IMR-90 (cell line): Measurements from ENCODE around the gene FRK. TPM values are rescaled to one million over a fixed set of nuclear protein-coding genes. Genes with fewer than 3 reads are reported as not detected.
A peak's percentile ranks its signal among the peaks of the same experiment; 100 is the strongest.

Source experiments
- ATAC-seq: fragments of 200-7000 bp; cut with Tn5 transposase; 2 replicates; pipeline ENCODE4 v1.9.1; 2020; ENCODE audit warnings: low read depth, mild to moderate bottlenecking, moderate library complexity
- BruUV-seq: library from RNA; stranded (reverse); fragments of 400-500 nt; replicated peaks from 2 replicates; lab custom pipeline; 2021; lab: Mats Ljungman, UMichigan
- CTCF ChIA-PET: fragments of 300-600 bp; formaldehyde crosslinking; extraction: SDS; loops from one replicate; lab custom pipeline; 2021; ENCODE audit warnings: antibody characterized with exemption; lab: Yijun Ruan, JAX
- POLR2A ChIA-PET: fragments of 300-600 bp; sonication (Branson Sonifier 250); formaldehyde crosslinking; loops from one replicate; lab custom pipeline; 2022; ENCODE audit warnings: antibody characterized with exemption; ENCODE audit not compliant: unreplicated experiment; lab: Charles Lee
- DNase-seq: peaks from one replicate; pipeline ENCODE4 v3.0.0; 2013
- H2AFZ ChIP-seq: replicated peaks from 2 replicates; pipeline ENCODE3; 2013; ENCODE audit warnings: low read length, mild to moderate bottlenecking; ENCODE audit not compliant: poor library complexity
- H2AK5ac ChIP-seq: 2 replicates; pipeline ENCODE4 v1.6.1; 2013; ENCODE audit warnings: low read depth, low read length, inconsistent platforms
- H2AK9ac ChIP-seq: replicated peaks from 2 replicates; pipeline ENCODE3; 2013; ENCODE audit warnings: mild to moderate bottlenecking, low read depth, low read length, moderate library complexity; ENCODE audit not compliant: poor library complexity
- H2BK120ac ChIP-seq: 2 replicates; pipeline ENCODE4 v1.6.1; 2013; ENCODE audit warnings: low read depth, low read length, inconsistent platforms
- H2BK15ac ChIP-seq: 3 replicates; pipeline ENCODE4 v1.6.1; 2013; ENCODE audit warnings: low read depth, low read length, inconsistent platforms
- H2BK20ac ChIP-seq: 2 replicates; pipeline ENCODE4 v1.6.1; 2013; ENCODE audit warnings: low read depth, mild to moderate bottlenecking, inconsistent platforms, low read length, moderate library complexity
- H2BK5ac ChIP-seq: 2 replicates; pipeline ENCODE4 v1.6.1; 2013; ENCODE audit warnings: mild to moderate bottlenecking, low read depth, low read length, inconsistent platforms; ENCODE audit not compliant: poor library complexity, severe bottlenecking
- H3K14ac ChIP-seq: replicated peaks from 2 replicates; pipeline ENCODE4 v1.6.1; 2013; ENCODE audit warnings: low read depth, low read length, inconsistent platforms
- H3K18ac ChIP-seq: 2 replicates; pipeline ENCODE4 v1.6.1; 2013; ENCODE audit warnings: low read depth, low read length, control low read depth
- H3K23ac ChIP-seq: 2 replicates; pipeline ENCODE4 v1.6.1; 2013; ENCODE audit warnings: low read depth, low read length, inconsistent platforms
- H3K27ac ChIP-seq: 2 replicates; pipeline ENCODE4 v1.5.1; 2013; ENCODE audit warnings: mild to moderate bottlenecking, control low read depth, low read length; ENCODE audit not compliant: insufficient read depth
- H3K27me3 ChIP-seq: 2 replicates; pipeline ENCODE4 v1.6.1; 2013; ENCODE audit warnings: low read length; ENCODE audit not compliant: control insufficient read depth, insufficient read depth
- H3K36me3 ChIP-seq: 2 replicates; pipeline ENCODE4 v1.6.1; 2013; ENCODE audit warnings: low read length, mixed read lengths; ENCODE audit not compliant: control insufficient read depth, insufficient read depth
- H3K4ac ChIP-seq: 2 replicates; pipeline ENCODE4 v1.6.1; 2013; ENCODE audit warnings: low read depth, low read length, inconsistent platforms
- H3K4me1 ChIP-seq: 2 replicates; pipeline ENCODE4 v1.6.1; 2013; ENCODE audit warnings: low read length, mixed read lengths; ENCODE audit not compliant: control insufficient read depth, insufficient read depth
- H3K4me2 ChIP-seq: 2 replicates; pipeline ENCODE4 v1.6.1; 2013; ENCODE audit warnings: low read depth, mild to moderate bottlenecking, control low read depth, low read length, moderate library complexity
- H3K4me3 ChIP-seq: 2 replicates; pipeline ENCODE4 v1.5.1; 2013; ENCODE audit warnings: low read depth, mild to moderate bottlenecking, control low read depth, low read length, moderate library complexity; ENCODE audit not compliant: insufficient read depth
- H3K56ac ChIP-seq: 2 replicates; pipeline ENCODE4 v1.6.1; 2013; ENCODE audit warnings: low read length, inconsistent platforms; ENCODE audit not compliant: insufficient read depth; ENCODE audit errors: extremely low read depth
- H3K79me1 ChIP-seq, 2 experiments: 2 replicates each; pipeline ENCODE4 v1.6.1; 2013; ENCODE audit warnings: low read length in 2 of 2, inconsistent platforms in 1 of 2, low read depth in 1 of 2
- H3K9ac ChIP-seq: 2 replicates; pipeline ENCODE4 v1.6.1; 2013; ENCODE audit warnings: low read depth, low read length, control low read depth
- H3K9me1 ChIP-seq: 2 replicates; pipeline ENCODE4 v1.6.1; 2013; ENCODE audit warnings: low read length, inconsistent platforms; ENCODE audit not compliant: insufficient read depth
- H3K9me3 ChIP-seq: 2 replicates; pipeline ENCODE4 v1.6.1; 2013; ENCODE audit warnings: low read length; ENCODE audit not compliant: control insufficient read depth, insufficient read depth
- H4K20me1 ChIP-seq: 2 replicates; pipeline ENCODE4 v1.6.1; 2013; ENCODE audit warnings: low read length, inconsistent platforms; ENCODE audit not compliant: insufficient read depth
- H4K5ac ChIP-seq: 2 replicates; pipeline ENCODE4 v1.6.1; 2013; ENCODE audit warnings: mild to moderate bottlenecking, low read depth, low read length, control low read depth
- H4K8ac ChIP-seq, 2 experiments: 2 replicates each; pipeline ENCODE4 v1.6.1; 2013; ENCODE audit warnings: low read depth in 2 of 2, low read length in 2 of 2, control low read depth in 1 of 2, inconsistent platforms in 1 of 2
- H4K91ac ChIP-seq: 2 replicates; pipeline ENCODE4 v1.6.1; 2013; ENCODE audit warnings: low read depth, low read length, inconsistent platforms; ENCODE audit not compliant: insufficient read depth
- MAFK ChIP-seq: IDR thresholded peaks from 2 replicates; pipeline ENCODE4 v1.6.1; 2012; ENCODE audit warnings: low read depth, low read length, improper control_type of control experiment
- NFE2L2 ChIP-seq: fragments of 150-350 bp; IDR thresholded peaks from 2 replicates; pipeline ENCODE4 v1.6.1; 2016; ENCODE audit warnings: low read depth, mild to moderate bottlenecking, low read length
- POLR2A ChIP-seq: IDR thresholded peaks from 2 replicates; pipeline ENCODE4 v1.6.1; 2012; ENCODE audit warnings: mild to moderate bottlenecking, low read depth, low read length
- WGBS, 2 experiments: methylation state at CpG; one replicate each; pipeline versions ENCODE4 v1.1.5 to v1.1.7; 2013; ENCODE audit warnings: missing lambda C conversion rate in 2 of 2; ENCODE audit not compliant: insufficient read length in 1 of 2; ENCODE audit errors: extremely low coverage in 2 of 2; 5-methylcytosine and 5-hydroxymethylcytosine counted together
- dilution Hi-C: fragments of 300-500 bp; cut with HindIII; formaldehyde crosslinking; loops from one replicate; pipeline ENCODE4 v1.14.3; 2018; ENCODE audit warnings: low sequenced_read_pairs; ENCODE audit not compliant: unreplicated experiment
- in situ Hi-C: fragments of 300-500 bp; cut with MboI; formaldehyde crosslinking; loops from 3 replicates; pipeline ENCODE4 v1.14.3; 2019; ENCODE audit warnings: low sequenced_read_pairs, inconsistent platforms, mixed read lengths
- intact Hi-C: fragments of 100-400 bp; cut with micrococcal nuclease; formaldehyde crosslinking; loops from 2 replicates; pipeline ENCODE4 v1.10.0; 2022
- polyA plus RNA-seq, 3 experiments: library from polyadenylated mRNA; depleted of rRNA; stranded (reverse); fragments of >200 nt; gene quantifications; 2 replicates each; pipeline ENCODE4 v1.2.3, GENCODE V29; 2012; ENCODE audit warnings: low replicate concordance in 1 of 3
- total RNA-seq: library from RNA; depleted of rRNA; stranded (reverse); fragments of >200 nt; gene quantifications from 2 replicates; pipeline ENCODE4 v1.2.3, GENCODE V29; 2012

Gene FRK
- total and polyA plus RNA-seq, 2 of the 4 experiments (the other 2 are of a cell fraction), result under 0.01 to 0.02 TPM

GRCh38 chr6:116034327-116034726 is 26.4 kb downstream of the FRK start:
- Histone ChIP-seq H2BK120ac (no peak overlapping the region), H3K14ac (no peak overlapping the region), H4K5ac (no peak overlapping the region), H3K4ac (no peak overlapping the region; the same call in 1 of the 2 replicates), H3K27ac (no peak overlapping the region), H2AK5ac (no peak overlapping the region), H4K91ac (no peak overlapping the region), H2AK9ac (no peak overlapping the region), H3K23ac (no peak overlapping the region), H4K20me1 (no peaks in the 10 kb centered on the region), H2BK15ac (no peak overlapping the region), H3K4me2 (peak overlapping the region; percentile 42; the same call in 1 of the 2 replicates), H3K4me1 (peaks cover 3% of the 10 kb centered on the region), H3K36me3 (no peaks in the 10 kb centered on the region), H3K9me3 (no peaks in the 10 kb centered on the region), H3K9me1 (no peaks in the 10 kb centered on the region), H2BK20ac (no peak overlapping the region), H3K27me3 (no peaks in the 10 kb centered on the region), H4K8ac (peak overlapping the region in 1 of 2 experiments; percentile 73; a peak in 1 of 4 replicates), H3K79me1 (no peaks in the 10 kb centered on the region), H3K56ac (no peak overlapping the region), H2BK5ac (peak overlapping the region; percentile 81), H2AFZ (no peak overlapping the region), H3K9ac (no peak overlapping the region), H3K4me3 (no peak overlapping the region), H3K18ac (peak overlapping the region; percentile 85; the same call in 1 of the 2 replicates)
- no TSS peak for BruUV-seq
- dilution Hi-C loops (no loop called here), intact Hi-C loops (no loop called here), in situ Hi-C loops (no loop called here)
- DNase-seq, result peak; percentile 71
- ChIA-PET CTCF (no interaction called here), POLR2A (no interaction called here)
- peak; percentile 87 for ATAC-seq
- WGBS, 2 experiments, result no CpG with 5 or more reads among the region's 2 CpGs
- TF ChIP-seq NFE2L2, result peak; percentile 100
- no peak for TF ChIP-seq POLR2A
- TF ChIP-seq MAFK, result peak; percentile 95
